Keratinocyte (primary cell): ENCODE measurements around the gene GMEB2. TPM values are rescaled to one million over a fixed set of nuclear protein-coding genes. Genes with fewer than 3 reads are reported as not detected.

ENCODE experiments used
- DNase-seq: peaks from one replicate; pipeline ENCODE4 v3.0.0-alpha.2; 2011; ENCODE audit warnings: low read depth, missing footprints, low spot score
- FAIRE-seq: peaks from 2 replicates; lab custom pipeline; 2011; peaks lifted over from hg19 to GRCh38; lab: Jason Lieb, UNC
- H2AFZ ChIP-seq: 2 replicates; pipeline ENCODE4 v1.6.0; 2012; ENCODE audit warnings: low read length, control low read depth, inconsistent platforms; ENCODE audit not compliant: control insufficient read depth
- H3K27ac ChIP-seq: 2 replicates; pipeline ENCODE4 v1.5.1; 2011; ENCODE audit warnings: low read length; ENCODE audit not compliant: control insufficient read depth, insufficient read depth
- H3K27me3 ChIP-seq: 3 replicates; pipeline ENCODE4 v1.6.0; 2011; ENCODE audit warnings: low read length; ENCODE audit not compliant: control insufficient read depth, insufficient read depth; ENCODE audit errors: extremely low read depth
- H3K36me3 ChIP-seq, 2 experiments: 2 replicates in 1 of 2; 3 replicates in 1 of 2; pipeline ENCODE4 v1.5.1; 2011; ENCODE audit warnings: low read length in 2 of 2, mild to moderate bottlenecking in 1 of 2; ENCODE audit not compliant: control insufficient read depth in 2 of 2, insufficient read depth in 2 of 2; ENCODE audit errors: extremely low read depth in 1 of 2
- H3K4me1 ChIP-seq: 3 replicates; pipeline ENCODE4 v1.5.1; 2011; ENCODE audit warnings: low read length; ENCODE audit not compliant: control insufficient read depth, insufficient read depth; ENCODE audit errors: extremely low read depth
- H3K4me2 ChIP-seq: 3 replicates; pipeline ENCODE4 v1.6.0; 2011; ENCODE audit warnings: low read depth, low read length; ENCODE audit not compliant: control insufficient read depth, insufficient read depth; ENCODE audit errors: extremely low read depth
- H3K4me3 ChIP-seq, 3 experiments: fragments of 200-600 bp in 1 of 3; sonication (generic) in 1 of 3; 2 replicates in 2 of 3; 3 replicates in 1 of 3; pipeline ENCODE4 v1.5.1; 2011 to 2016; ENCODE audit warnings: low read length in 3 of 3, mild to moderate bottlenecking in 3 of 3, control low read depth in 2 of 3, inconsistent platforms in 1 of 3, low read depth in 1 of 3, mixed read lengths in 1 of 3, mixed run types in 1 of 3, moderate library complexity in 1 of 3; ENCODE audit not compliant: control insufficient read depth in 2 of 3, insufficient read depth in 2 of 3; ENCODE audit errors: extremely low read depth in 1 of 3
- H3K79me2 ChIP-seq: 2 replicates; pipeline ENCODE4 v1.6.0; 2012; ENCODE audit warnings: low read length; ENCODE audit not compliant: control insufficient read depth, insufficient read depth
- H3K9ac ChIP-seq: 3 replicates; pipeline ENCODE4 v1.6.0; 2011; ENCODE audit warnings: low read length; ENCODE audit not compliant: control insufficient read depth, insufficient read depth; ENCODE audit errors: extremely low read depth
- H3K9me1 ChIP-seq: 3 replicates; pipeline ENCODE4 v1.6.0; 2011; ENCODE audit warnings: low read length; ENCODE audit not compliant: control insufficient read depth, insufficient read depth; ENCODE audit errors: extremely low read depth
- H3K9me3 ChIP-seq: 2 replicates; pipeline ENCODE4 v1.5.1; 2012; ENCODE audit warnings: low read depth, low read length; ENCODE audit not compliant: control insufficient read depth
- H4K20me1 ChIP-seq: 3 replicates; pipeline ENCODE4 v1.6.0; 2011; ENCODE audit warnings: low read length; ENCODE audit not compliant: control insufficient read depth, insufficient read depth; ENCODE audit errors: extremely low read depth
- CTCF ChIP-seq, 3 experiments: IDR thresholded peaks in 1 of 3; conservative IDR thresholded peaks in 1 of 3; optimal IDR thresholded peaks in 1 of 3; 2 replicates in 2 of 3; 3 replicates in 1 of 3; pipeline versions ENCODE3 to v1.5.1; 2011; ENCODE audit warnings: low read length in 3 of 3, mild to moderate bottlenecking in 3 of 3, moderate library complexity in 2 of 3, control low read depth in 1 of 3, inconsistent platforms in 1 of 3; ENCODE audit not compliant: insufficient read depth in 2 of 3; ENCODE audit errors: extremely low read depth in 1 of 3
- EZH2 ChIP-seq: IDR thresholded peaks from one replicate; pipeline ENCODE4 v1.6.1; 2012; ENCODE audit warnings: inconsistent platforms, mild to moderate bottlenecking, low read length, moderate library complexity
- dilution Hi-C: fragments of 300-500 bp; cut with MboI; formaldehyde crosslinking; loops from one replicate; pipeline ENCODE4 v1.7.0; 2020; ENCODE audit warnings: low sequenced_read_pairs; ENCODE audit not compliant: extremely low pct_ligation_motif_present
- polyA plus RNA-seq, 5 experiments: library from polyadenylated mRNA; depleted of rRNA in 3 of 5; stranded (reverse) in 3 of 5; stranded (forward) in 1 of 5; unstranded in 1 of 5; fragments of >200 nt; gene quantifications; 1 replicate in 1 of 5; 2 replicates in 3 of 5; 3 replicates in 1 of 5; pipeline versions ENCODE4 v1.2.1 to v1.2.3, GENCODE V29; 2011 to 2012; ENCODE audit warnings: missing spikeins in 2 of 5, low read depth in 1 of 5, low replicate concordance in 1 of 5

Gene GMEB2
- polyA plus RNA-seq, 1 donor (not counting 4 experiments of a cell fraction or from before 2014, with no cell fraction given): 5.1 TPM

- Histone ChIP-seq H3K79me2 (peaks cover 39% of the 10 kb centered on the region), H3K36me3 (peaks cover 0 to 1% of the 10 kb centered on the region in 2 experiments), H3K9ac (peak overlapping the region; percentile 91), H3K9me1 (no peaks in the 10 kb centered on the region), H3K9me3 (no peaks in the 10 kb centered on the region), H3K4me3 (peak overlapping the region; percentile 89 to 92 (median 90)), H2AFZ (peak overlapping the region; percentile 77), H3K4me1 (peaks cover 7% of the 10 kb centered on the region), H4K20me1 (no peaks in the 10 kb centered on the region), H3K4me2 (peak overlapping the region; percentile 96), H3K27ac (peak overlapping the region; percentile 76), H3K27me3 (no peaks in the 10 kb centered on the region)
- FAIRE-seq (no peak), DNase-seq (no peak)
- TF ChIP-seq CTCF (optimal IDR thresholded peaks at IDR 0.05 in 1 of 3, IDR thresholded peaks at IDR 0.05 in 1 of 3, conservative IDR thresholded peaks at IDR 0.05 in 1 of 3; ENCODE audit: extremely low read depth in 1 of 3, insufficient read depth in 2 of 3, low read length in 3 of 3): no peak
- no peak for TF ChIP-seq EZH2
- dilution Hi-C loops: no loop called here
Observed at GRCh38 chr20:63628246-63628975, 1.5 kb upstream of the GMEB2 start.

DNA sequence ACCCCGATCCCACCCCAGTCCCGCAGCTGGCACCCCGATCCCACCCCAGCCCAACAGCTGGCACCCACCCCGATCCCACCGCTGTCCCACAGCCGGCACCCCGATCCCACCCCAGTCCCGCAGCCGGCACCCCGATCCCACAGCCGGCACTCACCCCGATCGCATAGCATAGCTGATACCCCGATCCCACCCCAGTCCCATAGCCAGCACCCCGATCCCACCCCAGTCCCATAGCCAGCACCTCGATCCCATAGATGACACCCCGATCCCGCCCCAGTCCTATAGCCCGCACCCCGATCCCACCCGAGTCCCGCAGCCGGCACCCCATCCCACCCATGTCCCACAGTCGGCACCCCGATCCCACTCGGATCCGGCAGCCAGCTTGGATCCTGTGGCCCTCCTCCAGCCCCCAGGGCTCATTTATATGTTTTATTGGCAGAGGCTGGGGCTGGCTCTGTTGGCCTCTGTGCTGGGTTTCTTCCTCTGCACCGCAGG lies 897 bp upstream of the GMEB2 start:
- Histone ChIP-seq H3K79me2 (peaks cover 45% of the 10 kb centered on the region), H3K9ac (peak overlapping the region; percentile 91), H3K27me3 (no peaks in the 10 kb centered on the region), H3K9me3 (no peaks in the 10 kb centered on the region), H4K20me1 (no peaks in the 10 kb centered on the region), H3K36me3 (peaks cover 0 to 1% of the 10 kb centered on the region in 2 experiments), H3K4me2 (peak overlapping the region; percentile 96), H2AFZ (peak overlapping the region; percentile 49), H3K27ac (peak overlapping the region; percentile 76), H3K4me1 (peaks cover 7% of the 10 kb centered on the region), H3K4me3 (peak overlapping the region; percentile 89 to 92 (median 90)), H3K9me1 (no peaks in the 10 kb centered on the region)
- no peak for DNase-seq
- TF ChIP-seq CTCF (optimal IDR thresholded peaks at IDR 0.05 in 1 of 3, IDR thresholded peaks at IDR 0.05 in 1 of 3, conservative IDR thresholded peaks at IDR 0.05 in 1 of 3; ENCODE audit: extremely low read depth in 1 of 3, insufficient read depth in 2 of 3, low read length in 3 of 3) (no peak), EZH2 (no peak)
- dilution Hi-C loops: no loop called here
- FAIRE-seq: no peak
